GM19455 (cell line): Measurements from ENCODE around the gene ZNF593OS.

Source experiments
- ATAC-seq: cut with Tn5 transposase; IDR thresholded peaks from one replicate; pipeline ENCODE4 v1.9.1; 2021; ENCODE audit not compliant: unreplicated experiment

ZNF593OS gene

DNA sequence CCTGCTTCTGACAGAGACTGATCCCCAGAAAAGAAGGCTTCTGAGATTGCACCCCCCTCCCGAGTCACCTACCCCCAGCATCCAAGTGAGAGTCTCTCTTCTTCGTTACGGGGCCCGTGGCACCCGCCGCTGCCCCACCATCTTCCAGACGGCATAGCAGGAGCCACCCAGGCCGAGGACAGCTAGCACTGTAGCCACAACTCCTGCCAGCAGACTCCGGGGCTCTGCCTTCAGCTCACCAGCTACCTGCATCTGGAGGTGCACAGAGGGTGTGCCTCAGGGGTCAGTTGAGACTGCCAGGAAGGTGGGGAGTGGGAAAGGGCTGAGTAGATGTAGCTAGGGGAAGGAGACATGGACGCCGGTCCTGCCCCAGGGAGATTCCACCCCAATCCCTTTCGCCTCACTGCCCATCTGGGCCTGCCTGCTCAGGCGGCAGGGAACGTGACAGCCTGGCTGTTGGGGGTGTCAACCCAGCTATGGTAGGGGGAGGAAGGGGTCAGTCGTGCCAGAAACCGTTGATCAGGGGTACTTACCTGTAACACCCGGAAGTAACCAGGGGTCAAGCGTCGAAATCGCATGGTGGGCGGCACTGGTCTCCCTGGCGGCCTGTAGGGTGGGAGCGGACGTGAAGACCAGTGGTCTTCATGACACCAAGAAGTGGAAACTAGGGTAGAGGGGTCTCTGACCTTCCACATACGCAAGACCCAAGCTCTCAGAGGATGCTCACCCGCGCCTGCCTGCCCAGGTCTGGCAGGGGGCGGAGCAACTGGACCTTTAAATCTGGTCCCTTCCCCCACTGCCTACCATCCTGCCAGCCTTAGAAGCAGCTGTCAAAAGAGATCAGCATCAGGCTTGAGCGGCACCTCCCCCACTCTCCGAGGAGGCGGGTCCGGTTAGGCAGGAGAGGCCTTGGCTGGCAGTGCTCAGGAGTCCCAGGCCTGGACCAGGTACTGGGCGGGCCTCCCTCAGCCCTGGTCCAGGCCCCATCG, at the start of gene ZNF593OS:
TSS of gene ZNF593OS (minus strand) at position 749 of the 989 bp plus-strand sequence. CDS start at position 578, 171 bp downstream.
- no peak for ATAC-seq

DNA sequence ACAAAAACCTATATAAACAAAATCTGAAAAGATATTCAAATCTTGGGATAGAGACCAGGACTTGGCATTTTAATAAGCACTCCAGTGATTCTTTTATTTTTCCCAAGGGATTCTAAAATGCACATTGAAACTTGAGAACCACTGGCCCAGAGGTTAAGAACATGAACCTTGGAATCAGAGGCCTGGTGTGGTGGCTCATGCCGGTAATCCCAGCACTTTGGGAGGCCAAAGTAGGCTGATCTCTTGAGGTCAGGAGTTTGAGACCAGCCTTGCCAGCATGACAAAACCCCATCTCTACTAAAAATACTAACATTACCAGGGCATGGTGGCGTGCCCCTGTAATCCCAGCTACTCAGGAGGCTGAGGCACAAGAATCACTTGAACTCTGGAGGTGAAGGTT, 49.5 kb upstream of the ZNF593OS start:
- no peak for ATAC-seq

DNA sequence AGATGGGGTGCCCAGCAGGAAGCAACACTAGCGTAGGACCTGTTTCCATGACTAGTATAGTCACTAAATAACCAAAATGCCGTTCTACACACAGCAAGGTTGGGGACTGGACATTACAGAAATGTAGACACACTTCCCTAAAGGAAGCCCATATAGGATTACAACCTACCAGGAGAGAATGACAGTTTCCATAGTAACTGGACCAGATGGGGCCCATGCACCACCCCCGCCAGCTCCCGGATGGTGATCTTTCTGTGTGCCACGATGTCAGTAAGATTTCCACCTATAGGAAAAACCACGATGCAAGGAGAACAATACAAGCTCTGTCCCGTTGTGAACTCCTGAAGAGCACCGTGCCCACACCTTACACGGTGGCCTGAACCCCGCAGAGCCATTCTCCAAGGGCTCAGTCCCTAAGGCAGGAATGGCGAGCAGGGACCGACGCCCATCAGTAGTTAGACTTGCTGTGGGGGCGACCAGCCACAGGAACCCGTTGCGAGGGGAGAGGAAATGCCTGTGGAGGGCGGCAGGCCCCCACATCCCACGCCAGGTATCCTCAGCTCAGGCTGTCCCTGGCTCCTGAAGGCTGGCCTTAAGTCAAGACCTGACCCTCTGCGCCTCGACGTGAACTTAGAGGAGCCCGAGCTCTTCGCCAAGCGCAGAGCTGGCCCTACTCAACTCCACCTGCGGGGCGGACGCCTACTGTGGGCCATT, 48.7 kb upstream of the ZNF593OS start:
- no peak for ATAC-seq

DNA sequence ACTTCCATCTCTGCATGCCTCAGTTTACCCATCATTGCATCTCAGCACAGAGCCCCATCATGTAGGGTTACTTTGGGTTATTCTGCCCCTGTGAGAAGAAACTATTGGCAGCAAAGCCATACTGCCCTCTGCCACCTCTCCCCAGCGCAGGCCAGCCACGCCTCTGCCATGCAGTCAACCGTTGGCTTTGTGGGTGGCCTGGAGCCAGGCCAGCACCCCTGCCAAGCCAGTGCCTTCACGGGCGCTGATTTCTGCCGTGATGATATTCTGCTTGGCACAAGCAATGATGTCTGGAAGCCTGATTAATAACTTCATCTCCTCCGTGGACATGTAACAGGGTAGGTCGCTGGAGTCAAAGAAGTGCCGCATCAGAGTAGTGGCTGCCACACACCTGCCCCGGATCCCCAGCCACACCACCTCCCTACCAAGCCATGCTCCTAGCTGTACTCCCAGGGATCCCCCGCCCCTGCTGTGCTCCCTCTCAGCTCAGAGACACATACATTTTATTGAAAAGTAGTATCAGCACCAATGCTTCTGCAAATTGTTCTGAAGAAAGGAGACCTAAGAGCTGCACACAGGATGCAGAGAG, 47.4 kb upstream of the ZNF593OS start:
- no peak for ATAC-seq

DNA sequence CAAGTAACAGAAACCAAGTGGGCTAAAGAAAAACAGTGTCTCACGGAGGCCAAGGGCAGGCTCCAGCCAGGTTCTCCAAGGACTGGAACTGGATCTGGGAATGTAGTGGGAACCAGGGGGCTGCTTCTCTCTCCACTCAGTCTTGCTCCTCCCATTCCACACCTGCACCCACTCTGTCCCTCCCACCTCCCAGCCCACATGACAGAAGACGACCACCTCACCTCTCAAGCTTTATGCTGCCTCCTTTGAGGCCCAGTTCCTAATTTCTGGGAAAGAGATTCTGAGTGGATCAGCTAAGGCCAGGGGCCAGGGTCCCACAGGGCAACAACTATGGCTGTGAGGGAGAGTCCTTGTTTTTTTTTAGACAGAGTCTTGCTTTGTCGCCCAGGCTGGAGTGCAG, 43.6 kb upstream of the ZNF593OS start:
- no peak for ATAC-seq

DNA sequence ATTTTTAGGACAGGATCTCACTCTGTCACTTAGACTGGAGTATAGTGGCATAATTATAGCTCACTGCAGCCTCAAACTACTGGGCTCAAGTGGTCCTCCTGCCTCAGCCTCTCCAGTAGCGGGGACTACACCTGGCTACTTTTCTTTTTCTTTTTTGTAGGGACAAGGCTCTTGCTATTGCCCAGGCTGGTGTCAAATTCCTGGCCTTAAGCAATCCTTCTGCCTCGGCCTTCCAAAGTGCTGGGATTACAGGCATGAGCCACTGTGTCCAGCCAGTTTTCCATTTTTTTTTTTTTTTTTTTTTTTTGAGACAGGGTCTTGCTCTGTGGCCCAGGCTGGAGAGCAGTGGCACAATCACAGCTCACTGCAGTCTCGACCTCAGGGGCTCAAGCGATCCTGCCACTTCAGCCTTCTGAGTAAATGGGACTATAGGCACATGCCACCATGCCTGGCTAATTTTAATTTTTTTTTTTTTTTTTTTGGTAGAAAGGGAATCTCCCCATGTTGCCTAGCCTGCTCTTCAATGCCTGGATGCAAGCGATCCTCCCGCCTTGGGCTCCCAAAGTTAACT, 41.8 kb upstream of the ZNF593OS start:
- ATAC-seq: no peak

DNA sequence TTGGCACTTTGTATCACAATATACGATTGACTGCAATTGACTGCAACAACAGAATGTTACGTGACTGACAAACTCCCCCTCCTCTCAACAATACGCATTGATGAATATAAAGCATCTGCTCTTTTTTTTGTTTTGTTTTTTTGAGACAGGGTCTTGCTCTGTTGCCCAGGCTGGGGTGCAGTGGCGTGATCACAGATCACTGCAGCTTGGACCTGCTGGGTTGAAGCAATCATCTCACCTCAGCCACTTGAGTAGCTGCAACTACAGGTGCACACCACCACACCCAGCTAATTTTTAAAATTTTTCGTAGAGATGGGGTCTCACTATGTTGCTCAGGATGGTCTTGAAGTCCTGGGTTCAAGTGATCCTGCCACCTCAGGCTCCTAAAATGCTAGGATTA, 41.1 kb upstream of the ZNF593OS start:
- no peak for ATAC-seq

DNA sequence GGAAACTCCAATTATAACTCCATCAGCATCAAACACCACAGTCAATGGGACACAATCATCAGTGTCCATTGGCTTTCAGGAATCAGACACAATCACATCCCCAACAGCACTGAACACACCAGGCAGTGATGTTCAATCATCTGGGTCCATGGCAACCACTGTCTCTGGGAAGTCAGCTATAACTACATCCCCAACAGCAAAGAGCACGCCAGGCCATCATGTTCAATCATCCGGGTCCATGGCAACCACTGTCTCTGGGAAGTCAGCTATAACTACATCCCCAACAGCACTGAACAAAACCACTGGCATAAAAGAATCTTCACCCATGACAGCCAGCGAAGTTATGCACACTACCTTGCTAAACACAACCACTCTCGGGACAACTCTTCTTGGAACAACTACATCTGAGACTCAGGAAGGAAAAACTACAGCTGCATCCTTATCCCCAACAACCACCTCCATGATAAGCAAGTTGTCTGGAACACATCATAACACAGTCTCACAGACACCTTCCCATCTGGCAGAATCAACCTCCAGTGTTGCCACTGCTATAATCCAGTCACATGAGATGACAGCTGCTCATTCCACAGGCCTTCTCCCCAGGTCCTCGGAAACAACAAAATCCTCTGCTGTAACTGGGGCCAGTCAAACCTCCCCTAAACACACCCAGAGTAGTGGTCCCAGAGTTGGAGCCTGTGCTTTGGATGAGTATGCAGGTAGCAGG, 38.7 kb upstream of the ZNF593OS start:
- no peak for ATAC-seq

DNA sequence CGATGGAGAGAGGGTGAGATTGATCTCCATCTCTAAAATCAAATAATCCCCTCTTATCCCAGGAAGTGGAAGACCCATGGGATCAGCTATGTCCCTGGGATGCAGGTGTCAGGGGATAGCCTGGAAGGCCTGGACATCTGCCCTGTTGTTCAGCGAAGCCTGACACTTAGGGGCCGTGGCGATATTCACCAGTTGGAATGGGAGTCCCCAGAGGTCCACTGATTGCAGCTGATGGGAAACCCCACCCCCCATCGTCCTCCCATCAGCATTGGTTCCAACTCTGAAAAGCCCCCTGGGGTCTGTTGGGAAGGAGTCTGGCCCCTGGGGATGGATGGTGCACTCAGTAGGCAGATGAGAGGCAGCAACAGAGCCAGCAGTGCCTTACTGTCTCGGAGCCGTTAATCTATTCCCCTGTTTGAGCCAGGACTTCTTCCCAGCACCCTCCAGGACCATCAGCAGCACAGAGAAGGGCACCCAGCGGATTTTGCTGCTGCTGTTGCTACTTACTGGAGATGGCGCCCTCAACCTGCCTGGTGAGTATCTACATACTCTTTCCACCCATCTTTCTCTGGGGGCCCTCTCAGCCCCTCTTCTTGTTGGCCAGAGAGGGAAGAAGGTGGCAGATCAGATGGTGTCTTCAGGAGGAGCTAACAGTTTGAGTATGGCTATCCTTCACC, 32.1 kb upstream of the ZNF593OS start:
- no peak for ATAC-seq

DNA sequence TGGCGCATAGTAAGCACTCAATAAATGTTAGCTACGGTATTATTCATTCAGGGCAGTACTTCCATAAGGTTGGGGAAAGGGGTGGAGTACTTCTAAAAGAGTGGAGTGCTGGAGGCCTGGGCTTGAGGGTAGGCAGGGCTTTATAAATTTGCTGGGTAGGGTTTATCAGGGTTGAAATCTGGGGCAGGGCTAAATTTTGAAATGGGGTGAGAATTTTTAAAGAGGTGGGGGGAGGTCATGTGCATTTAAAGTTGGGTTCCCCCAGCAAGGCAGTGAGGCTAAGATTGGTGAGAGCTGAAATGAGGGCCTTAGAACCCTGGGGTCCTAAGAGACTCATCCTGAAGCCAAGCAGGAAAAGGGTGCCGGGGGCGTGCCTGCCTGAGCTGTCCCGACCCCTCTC, 28.8 kb upstream of the ZNF593OS start:
- no peak for ATAC-seq

DNA sequence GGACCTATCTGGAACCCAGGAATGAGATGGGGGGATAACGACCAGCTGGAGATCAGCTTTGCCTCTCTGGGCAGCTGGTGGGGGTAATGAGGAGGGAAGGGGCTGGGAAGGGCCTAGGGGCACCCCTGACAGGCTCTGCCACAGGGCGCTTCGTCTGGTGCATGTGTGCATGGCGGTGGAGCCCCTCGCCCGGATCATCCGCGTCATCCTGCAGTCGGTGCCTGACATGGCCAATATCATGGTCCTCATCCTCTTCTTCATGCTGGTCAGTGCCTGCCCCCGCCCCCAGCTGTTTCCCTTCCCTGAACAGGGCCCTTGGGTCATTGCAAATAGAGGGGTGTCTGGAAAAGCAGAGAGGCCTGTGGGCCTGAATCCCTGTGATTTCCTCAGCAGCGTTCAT, 26.2 kb upstream of the ZNF593OS start:
- ATAC-seq: no peak

DNA sequence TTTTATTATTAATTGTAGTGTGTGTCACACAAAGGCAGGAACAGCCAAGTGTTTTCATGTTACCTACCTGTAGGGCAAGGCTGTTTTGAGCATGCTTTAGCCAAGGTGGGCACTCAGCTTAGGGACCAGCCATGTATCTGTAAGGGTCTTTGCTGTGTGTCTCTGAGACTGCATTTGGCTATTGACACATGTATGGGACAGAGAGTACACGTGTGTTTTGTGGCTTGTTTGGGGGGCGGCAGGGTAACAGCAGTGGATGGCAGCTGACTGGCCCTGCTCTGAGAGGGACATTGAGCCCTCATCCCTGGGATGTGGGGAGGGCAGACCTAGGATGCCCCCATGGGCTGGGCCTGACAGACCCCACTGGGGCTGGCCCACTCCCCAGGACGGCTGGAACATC, 25.7 kb upstream of the ZNF593OS start:
- ATAC-seq: no peak

DNA sequence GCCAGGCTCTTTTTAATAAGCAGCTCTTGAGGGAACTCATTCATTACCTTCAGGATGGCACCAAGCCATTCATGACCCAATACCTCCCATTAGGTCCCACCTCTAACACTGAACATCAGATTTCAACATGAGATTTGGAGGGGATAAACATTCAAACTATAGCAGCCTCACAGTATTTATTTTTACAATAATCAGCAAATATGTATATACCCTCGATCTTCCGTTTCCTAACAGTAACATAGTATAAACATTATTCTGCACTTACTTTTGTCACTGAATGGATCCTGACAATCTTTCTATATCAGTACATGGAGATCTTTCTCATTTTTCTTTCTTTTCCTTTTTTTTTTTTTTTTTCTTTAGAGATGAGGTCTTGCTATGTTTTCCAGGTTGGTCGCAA, 24.2 kb upstream of the ZNF593OS start:
- no peak for ATAC-seq

DNA sequence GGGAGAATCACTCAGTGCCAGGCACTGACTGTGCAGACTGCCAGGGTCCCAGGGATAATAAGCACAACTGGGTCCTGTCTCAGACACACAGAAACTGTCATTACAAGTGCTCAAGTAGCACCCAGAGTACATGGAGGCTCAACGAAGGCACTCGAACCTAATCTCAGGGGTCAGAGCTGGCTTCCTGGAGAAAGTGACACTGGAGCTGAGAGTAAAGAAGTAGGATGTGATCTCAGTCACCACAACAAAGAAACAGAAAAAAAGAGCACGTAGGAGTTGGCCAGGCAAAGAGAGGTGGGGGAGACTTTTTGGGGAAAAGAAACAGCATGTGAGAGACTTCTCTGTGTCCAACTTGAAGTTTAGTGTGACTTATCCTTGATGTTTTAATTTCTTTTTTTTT, 20.1 kb upstream of the ZNF593OS start:
- no peak for ATAC-seq

DNA sequence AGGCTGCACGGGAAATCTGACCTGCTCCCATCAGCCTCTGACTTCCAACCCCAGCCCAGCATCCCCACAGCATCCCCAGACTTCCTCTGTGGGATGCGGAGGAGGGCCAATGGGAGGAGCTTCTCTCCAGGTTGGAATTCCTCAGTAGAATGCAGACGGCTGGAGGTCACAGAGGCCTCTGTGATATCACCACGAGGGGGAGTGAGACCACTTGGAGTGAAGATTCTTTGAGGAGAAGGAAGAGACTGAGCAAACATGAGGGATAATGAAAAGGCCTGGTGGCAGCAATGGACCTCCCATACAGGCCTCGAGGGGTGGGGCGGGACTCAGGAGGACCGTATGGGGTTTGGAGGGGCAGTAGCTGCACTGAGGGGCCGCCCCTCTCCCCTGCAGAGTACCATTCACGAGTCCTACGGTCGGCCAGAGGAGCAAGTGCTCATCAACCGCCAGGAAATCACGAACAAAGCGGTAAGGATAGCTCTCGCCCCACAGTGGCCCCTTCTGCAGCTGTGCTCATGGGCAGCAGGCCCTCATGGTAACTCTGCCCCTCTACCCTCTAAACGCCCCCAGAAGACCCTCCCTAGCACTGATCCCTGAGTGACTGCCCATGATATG, 18.8 kb upstream of the ZNF593OS start, which contains the start of gene CATSPER4:
TSS of gene CATSPER4 (plus strand) at position 230 of the 615 bp plus-strand sequence. CDS start at position 256, 26 bp downstream.
- no peak for ATAC-seq

DNA sequence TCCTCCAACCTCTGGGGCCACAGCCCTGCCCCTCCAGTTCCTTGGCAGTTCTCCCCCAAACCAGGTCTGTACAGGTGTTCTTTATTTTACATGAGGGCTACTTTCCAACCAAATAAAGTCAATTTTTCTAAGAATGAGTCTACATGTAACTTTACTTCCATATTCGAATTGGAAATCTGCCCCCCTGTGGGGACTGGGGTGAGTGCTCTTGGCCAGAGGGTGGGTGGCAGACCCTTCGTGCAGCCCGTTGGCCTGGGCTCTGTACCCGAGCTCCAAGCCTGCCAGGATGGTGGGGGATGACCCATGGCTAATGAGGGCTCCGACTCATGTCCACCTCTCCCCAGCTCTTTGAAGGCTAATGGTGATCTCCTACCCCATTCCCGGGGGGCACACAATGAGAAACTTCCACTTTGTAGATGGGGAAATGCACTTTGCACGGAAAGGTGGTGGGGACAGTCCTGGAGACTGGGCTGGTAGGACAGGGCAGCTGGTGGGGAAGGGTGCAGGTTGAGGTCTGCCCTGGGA, 18.2 kb upstream of the ZNF593OS start:
- ATAC-seq: no peak

DNA sequence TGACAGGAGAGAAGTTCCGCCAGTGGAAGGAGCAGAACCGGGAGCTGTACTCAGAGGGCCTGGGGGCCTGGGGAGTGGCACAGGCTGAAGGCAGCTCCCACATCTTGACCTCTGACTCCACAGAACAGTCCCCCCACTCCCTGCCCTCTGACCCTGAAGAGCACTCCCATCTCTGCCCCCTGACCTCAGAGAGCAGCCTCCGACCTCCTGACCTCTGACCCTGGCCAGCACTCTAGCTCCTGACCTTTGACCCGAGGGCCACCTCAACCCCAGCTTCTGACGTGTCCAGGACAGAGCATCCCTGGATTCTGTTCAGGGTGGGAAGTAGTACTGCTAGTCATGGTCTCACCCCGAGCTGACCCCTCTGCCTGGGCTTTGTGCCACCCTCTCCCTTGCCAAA, 17.7 kb upstream of the ZNF593OS start:
- ATAC-seq: no peak

DNA sequence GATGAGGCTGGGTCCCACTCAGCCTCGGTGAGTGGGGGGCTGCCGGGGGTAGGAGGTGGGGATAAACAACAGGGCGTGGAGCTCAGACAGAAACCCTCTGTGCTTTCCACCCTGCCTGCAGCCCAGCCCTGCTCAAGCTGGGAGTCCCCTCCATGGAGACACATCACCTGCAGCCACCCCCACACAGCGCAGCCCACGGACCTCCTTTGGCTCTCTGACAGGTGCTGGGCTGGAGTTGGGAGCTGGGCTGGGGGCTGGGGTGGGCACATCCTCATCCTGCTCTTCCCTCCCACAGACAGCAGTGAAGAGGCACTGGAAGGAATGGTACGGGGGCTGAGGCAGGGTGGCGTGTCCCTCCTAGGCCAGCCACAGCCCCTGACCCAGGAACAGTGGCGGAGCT, 16.8 kb upstream of the ZNF593OS start:
- ATAC-seq: no peak

DNA sequence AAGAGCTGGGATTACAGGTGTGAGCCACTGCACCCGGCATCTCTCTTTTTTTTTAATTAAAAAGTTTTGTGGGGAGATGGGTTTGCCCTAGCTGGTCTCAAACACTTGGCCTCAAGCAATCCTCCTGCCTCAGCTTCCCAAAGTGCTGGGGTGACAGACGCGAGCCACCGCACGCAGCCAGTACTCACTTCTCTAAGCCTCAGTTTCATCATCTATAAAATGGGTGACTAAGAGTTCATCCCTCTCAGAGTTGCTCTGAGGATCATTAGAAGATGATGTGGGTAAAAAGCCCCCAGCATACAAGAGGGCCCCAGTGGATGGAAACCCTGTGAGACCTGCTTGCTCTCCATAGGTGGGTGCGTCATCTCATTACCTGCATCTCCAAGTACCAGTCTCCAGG, 16.2 kb upstream of the ZNF593OS start:
- ATAC-seq: no peak
